Measurements from ENCODE around the gene ESPN. TPM values are rescaled to one million over a fixed set of nuclear protein-coding genes. Genes with fewer than 3 reads are reported as not detected.

ESPN gene
- total and polyA plus RNA-seq, 10 of the 15 experiments (the other 5 are each of a cell fraction or from before 2014, with no cell fraction given) = 0.18 to 0.71 (median 0.59) TPM; not detected in 7

DNA sequence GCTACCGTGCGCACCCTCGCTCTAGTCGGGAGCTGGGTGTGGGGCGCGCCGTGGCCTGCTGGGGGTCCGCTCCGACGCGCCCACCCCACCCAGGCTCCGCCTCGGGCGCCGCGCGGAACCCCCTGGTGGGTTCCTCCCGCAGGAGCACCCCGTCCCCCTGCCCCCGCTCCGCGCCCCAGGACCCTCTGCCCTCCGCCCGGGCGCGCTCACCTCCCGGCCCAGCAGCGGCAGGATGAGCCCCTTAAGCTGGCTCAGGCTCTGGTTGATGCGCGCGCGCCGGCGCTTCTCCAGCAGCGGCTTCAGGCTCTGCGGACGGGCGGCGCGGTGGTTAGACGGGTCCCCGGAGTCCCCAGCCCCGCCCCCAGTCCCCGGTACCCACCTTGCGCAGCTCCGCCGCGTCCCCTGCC lies 5.2 kb upstream of the ESPN start (continued):
- TF ChIP-seq, protein P1, sequence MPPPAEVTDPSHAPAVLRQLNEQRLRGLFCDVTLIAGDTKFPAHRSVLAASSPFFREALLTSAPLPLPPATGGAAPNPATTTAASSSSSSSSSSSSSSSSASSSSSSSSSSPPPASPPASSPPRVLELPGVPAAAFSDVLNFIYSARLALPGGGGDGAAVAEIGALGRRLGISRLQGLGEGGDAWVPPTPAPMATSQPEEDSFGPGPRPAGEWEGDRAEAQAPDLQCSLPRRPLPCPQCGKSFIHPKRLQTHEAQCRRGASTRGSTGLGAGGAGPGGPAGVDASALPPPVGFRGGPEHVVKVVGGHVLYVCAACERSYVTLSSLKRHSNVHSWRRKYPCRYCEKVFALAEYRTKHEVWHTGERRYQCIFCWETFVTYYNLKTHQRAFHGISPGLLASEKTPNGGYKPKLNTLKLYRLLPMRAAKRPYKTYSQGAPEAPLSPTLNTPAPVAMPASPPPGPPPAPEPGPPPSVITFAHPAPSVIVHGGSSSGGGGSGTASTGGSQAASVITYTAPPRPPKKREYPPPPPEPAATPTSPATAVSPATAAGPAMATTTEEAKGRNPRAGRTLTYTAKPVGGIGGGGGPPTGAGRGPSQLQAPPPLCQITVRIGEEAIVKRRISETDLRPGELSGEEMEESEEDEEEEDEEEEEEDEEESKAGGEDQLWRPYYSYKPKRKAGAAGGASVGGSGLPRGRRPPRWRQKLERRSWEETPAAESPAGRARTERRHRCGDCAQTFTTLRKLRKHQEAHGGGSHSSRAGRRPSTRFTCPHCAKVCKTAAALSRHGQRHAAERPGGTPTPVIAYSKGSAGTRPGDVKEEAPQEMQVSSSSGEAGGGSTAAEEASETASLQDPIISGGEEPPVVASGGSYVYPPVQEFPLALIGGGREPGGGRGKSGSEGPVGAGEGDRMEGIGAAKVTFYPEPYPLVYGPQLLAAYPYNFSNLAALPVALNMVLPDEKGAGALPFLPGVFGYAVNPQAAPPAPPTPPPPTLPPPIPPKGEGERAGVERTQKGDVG (CRISPR knock-in tag; IDR thresholded peaks at IDR 0.05) = no peak
- TF ChIP-seq NFYA (IDR thresholded peaks at IDR 0.05; ENCODE audit: borderline replicate concordance, low read depth, low read length) = no peak
- TF ChIP-seq ZBTB40 (IDR thresholded peaks at IDR 0.05; ENCODE audit: borderline replicate concordance) = no peak
- no peak for TF ChIP-seq ZNF592 (IDR thresholded peaks at IDR 0.05)

All from GM12878 (cell line).